Breast epithelium (tissue), 3 donors: ENCODE results near the gene POLQ.

Experiments used
- POLR2A ChIP-seq: fragments of 450-650 bp; IDR thresholded peaks from one replicate; pipeline ENCODE4 v1.6.1; 2016; ENCODE audit warnings: antibody characterized with exemption, mild to moderate bottlenecking, moderate library complexity
- POLR2AphosphoS5 ChIP-seq, 3 donors: sonication (generic); formaldehyde crosslinking; IDR thresholded peaks; one replicate each; pipeline ENCODE4 v1.6.1; 2017; ENCODE audit warnings: antibody characterized with exemption in 3 of 3
- TF ChIP-seq, protein P1 (sequence below), 3 donors: fragments of 450-650 bp; IDR thresholded peaks; one replicate each; pipeline ENCODE4 v1.5.1; 2016 to 2017; ENCODE audit warnings: antibody characterized with exemption in 3 of 3, mild to moderate bottlenecking in 3 of 3, moderate library complexity in 3 of 3

DNA sequence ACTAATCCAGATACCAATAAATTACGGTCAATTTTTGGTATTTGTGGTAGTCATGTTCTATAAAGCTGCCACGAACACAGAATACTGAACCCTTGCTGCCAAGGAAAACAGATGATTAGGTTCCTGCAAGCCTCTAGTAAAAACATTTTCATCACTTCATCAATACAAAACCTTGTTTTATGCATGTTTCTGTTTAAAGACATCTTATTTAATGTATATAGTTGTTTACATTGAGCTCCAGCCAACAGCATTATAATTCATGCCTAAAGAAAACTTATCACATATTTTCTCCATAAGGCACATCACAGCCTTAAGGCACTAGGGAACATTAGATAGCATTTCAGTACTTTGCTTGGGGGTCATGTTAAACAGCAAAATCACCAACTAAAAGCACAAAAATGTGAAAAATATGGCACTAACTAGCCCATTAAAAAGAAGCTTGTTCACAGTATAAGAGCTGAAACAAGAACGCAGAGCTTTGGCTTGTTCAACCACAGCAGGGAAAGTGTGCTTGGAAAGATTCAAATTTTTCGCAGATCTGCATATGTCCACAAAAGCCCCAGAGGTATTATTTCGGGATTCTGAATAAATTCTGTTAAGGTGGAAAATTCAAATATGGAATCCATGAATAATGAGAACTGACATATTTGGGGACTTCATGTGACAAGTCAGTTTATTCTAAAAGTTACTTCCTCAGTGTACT is 27.7 kb downstream of the POLQ start:
- TF ChIP-seq, protein P1, sequence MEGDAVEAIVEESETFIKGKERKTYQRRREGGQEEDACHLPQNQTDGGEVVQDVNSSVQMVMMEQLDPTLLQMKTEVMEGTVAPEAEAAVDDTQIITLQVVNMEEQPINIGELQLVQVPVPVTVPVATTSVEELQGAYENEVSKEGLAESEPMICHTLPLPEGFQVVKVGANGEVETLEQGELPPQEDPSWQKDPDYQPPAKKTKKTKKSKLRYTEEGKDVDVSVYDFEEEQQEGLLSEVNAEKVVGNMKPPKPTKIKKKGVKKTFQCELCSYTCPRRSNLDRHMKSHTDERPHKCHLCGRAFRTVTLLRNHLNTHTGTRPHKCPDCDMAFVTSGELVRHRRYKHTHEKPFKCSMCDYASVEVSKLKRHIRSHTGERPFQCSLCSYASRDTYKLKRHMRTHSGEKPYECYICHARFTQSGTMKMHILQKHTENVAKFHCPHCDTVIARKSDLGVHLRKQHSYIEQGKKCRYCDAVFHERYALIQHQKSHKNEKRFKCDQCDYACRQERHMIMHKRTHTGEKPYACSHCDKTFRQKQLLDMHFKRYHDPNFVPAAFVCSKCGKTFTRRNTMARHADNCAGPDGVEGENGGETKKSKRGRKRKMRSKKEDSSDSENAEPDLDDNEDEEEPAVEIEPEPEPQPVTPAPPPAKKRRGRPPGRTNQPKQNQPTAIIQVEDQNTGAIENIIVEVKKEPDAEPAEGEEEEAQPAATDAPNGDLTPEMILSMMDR (IDR thresholded peaks at IDR 0.05) = no peak
- TF ChIP-seq POLR2AphosphoS5 (IDR thresholded peaks at IDR 0.05) (no peak), POLR2A (no peak)
